Measurements from ENCODE around the gene SHE. TPM values are rescaled to one million over a fixed set of nuclear protein-coding genes. Genes with fewer than 3 reads are reported as not detected.

SHE gene
- total RNA-seq, 2 experiments from 2014 or later = not detected

DNA sequence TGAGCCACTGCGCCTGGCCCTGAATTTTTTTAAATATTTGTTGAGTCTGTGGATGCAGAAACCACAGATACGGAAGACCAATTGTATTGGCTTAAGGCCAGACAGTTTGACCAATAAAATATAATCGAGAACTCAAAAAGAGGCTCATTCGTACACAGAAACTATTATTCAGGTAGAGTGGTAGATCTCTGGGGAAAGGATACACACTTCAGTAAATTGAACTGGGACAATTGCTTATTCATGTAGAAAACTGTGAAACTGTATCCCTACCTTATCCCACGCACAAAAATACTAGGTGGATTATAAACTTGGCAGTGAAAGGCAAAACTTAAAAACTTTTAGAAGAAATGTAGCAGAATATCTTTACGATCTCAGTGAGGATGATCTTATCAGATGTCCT lies 25.0 kb upstream of the SHE start:
- Histone ChIP-seq H3K4me3 (ENCODE audit: low read depth, low read length, poor library complexity, severe bottlenecking) (no peak overlapping the region), H3K4me2 (ENCODE audit: low read length) (no peak overlapping the region), H3K4me1 (ENCODE audit: insufficient read depth, low read length, poor library complexity, severe bottlenecking) (no peaks in the 10 kb centered on the region), H3K9me2 (ENCODE audit: insufficient read depth, low read length) (no peaks in the 10 kb centered on the region), H2AFZ (ENCODE audit: low read length) (no peak overlapping the region), H3K9me3 (ENCODE audit: low read length) (no peaks in the 10 kb centered on the region), H3K36me3 (ENCODE audit: insufficient read depth, low read length) (no peaks in the 10 kb centered on the region), H4K20me1 (ENCODE audit: insufficient read depth, low read length) (no peaks in the 10 kb centered on the region), H3K79me2 (ENCODE audit: insufficient read depth, low read depth, low read length) (no peaks in the 10 kb centered on the region), H3K27ac (ENCODE audit: low read depth, low read length, poor library complexity, severe bottlenecking) (no peak overlapping the region)
- DNase-seq (ENCODE audit: low spot score) = no peak
- BruUV-seq (replicated peaks) = no TSS peak
- intact Hi-C loops (cut with micrococcal nuclease; ENCODE audit: unreplicated experiment) = no loop called here
- ChIA-PET CTCF (ENCODE audit: unreplicated experiment) (no interaction called here), POLR2A (no interaction called here)
- TF ChIP-seq, protein P1, sequence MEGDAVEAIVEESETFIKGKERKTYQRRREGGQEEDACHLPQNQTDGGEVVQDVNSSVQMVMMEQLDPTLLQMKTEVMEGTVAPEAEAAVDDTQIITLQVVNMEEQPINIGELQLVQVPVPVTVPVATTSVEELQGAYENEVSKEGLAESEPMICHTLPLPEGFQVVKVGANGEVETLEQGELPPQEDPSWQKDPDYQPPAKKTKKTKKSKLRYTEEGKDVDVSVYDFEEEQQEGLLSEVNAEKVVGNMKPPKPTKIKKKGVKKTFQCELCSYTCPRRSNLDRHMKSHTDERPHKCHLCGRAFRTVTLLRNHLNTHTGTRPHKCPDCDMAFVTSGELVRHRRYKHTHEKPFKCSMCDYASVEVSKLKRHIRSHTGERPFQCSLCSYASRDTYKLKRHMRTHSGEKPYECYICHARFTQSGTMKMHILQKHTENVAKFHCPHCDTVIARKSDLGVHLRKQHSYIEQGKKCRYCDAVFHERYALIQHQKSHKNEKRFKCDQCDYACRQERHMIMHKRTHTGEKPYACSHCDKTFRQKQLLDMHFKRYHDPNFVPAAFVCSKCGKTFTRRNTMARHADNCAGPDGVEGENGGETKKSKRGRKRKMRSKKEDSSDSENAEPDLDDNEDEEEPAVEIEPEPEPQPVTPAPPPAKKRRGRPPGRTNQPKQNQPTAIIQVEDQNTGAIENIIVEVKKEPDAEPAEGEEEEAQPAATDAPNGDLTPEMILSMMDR (conservative IDR thresholded peaks at IDR 0.05; ENCODE audit: low read length) = no peak
- no peak for TF ChIP-seq EZH2phosphoT487 (IDR thresholded peaks at IDR 0.05; ENCODE audit: borderline replicate concordance, low read depth, low read length)

DNA sequence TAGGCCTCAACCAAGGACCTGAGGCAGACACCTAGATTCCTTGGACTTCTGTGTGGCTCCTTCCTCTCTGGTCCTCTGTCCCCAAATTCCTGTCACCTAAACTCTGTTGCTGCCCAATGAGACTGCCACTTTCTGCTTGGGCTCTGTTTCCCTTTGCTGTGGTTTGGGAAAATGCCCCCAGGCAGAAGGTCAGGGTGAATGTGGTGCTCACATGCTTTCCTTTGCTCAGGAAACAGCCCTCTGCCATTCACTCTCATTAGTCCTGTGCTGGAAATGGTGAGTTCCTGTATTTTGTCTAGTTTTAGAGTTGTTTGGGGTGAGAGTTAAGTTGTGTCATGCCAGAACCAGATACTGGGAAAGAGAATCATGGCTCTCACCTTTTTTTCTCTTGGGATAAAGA lies 22.7 kb upstream of the SHE start:
- Histone ChIP-seq H3K79me2 (ENCODE audit: insufficient read depth, low read depth, low read length) (no peaks in the 10 kb centered on the region), H2AFZ (ENCODE audit: low read length) (no peak overlapping the region), H3K36me3 (ENCODE audit: insufficient read depth, low read length) (no peaks in the 10 kb centered on the region), H3K27ac (ENCODE audit: low read depth, low read length, poor library complexity, severe bottlenecking) (no peak overlapping the region), H3K4me3 (ENCODE audit: low read depth, low read length, poor library complexity, severe bottlenecking) (no peak overlapping the region), H3K4me2 (ENCODE audit: low read length) (no peak overlapping the region), H3K9me2 (ENCODE audit: insufficient read depth, low read length) (no peaks in the 10 kb centered on the region), H3K9me3 (ENCODE audit: low read length) (no peaks in the 10 kb centered on the region), H4K20me1 (ENCODE audit: insufficient read depth, low read length) (no peaks in the 10 kb centered on the region), H3K4me1 (ENCODE audit: insufficient read depth, low read length, poor library complexity, severe bottlenecking) (no peaks in the 10 kb centered on the region)
- intact Hi-C loops (cut with micrococcal nuclease; ENCODE audit: unreplicated experiment) = no loop called here
- POLR2A ChIA-PET = no interaction called here
- DNase-seq (ENCODE audit: low spot score) = no peak
- CTCF ChIA-PET (ENCODE audit: unreplicated experiment) = no interaction called here
- no peak for TF ChIP-seq EZH2phosphoT487 (IDR thresholded peaks at IDR 0.05; ENCODE audit: borderline replicate concordance, low read depth, low read length)
- TF ChIP-seq, protein P1 (conservative IDR thresholded peaks at IDR 0.05; ENCODE audit: low read length) = no peak
- no TSS peak for BruUV-seq (replicated peaks)

DNA sequence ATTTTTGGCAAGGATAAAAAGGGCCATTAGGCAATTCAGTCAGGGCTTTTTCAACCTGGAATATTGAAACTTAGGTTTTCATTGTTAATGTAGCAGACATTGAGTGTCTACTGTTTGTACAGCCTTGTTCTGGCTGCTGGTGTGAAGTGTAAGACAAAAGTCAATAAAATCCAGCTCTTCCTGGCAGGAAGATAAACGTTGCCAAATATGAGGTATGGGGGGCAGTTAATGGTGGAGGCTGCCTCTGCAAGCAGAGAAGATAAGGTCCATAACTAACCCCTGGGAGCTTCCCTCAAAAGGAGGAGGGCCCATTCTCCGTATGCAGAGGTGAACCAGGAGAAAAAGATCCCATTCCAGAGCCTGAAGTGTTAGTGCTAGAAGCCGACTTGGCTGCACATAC lies 19.5 kb upstream of the SHE start:
- POLR2A ChIA-PET = interaction anchor here (0.6 to 1.5 kb wide), 3 partner anchors 9 to 83 kb away, joined by 3 to 4 read pairs (median 3); no protein-coding TSS in a partner anchor

More for the DNA sequence above, 19.5 kb upstream of the SHE start:
- H3K36me3 ChIP-seq (ENCODE audit: insufficient read depth, low read length) = no peaks in the 10 kb centered on the region
- H3K79me2 ChIP-seq (ENCODE audit: insufficient read depth, low read depth, low read length) = no peaks in the 10 kb centered on the region
- H2AFZ ChIP-seq (ENCODE audit: low read length) = no peak overlapping the region
- no peak for TF ChIP-seq EZH2phosphoT487 (IDR thresholded peaks at IDR 0.05; ENCODE audit: borderline replicate concordance, low read depth, low read length)
- TF ChIP-seq, protein P1 (conservative IDR thresholded peaks at IDR 0.05; ENCODE audit: low read length) = no peak
- H3K9me3 ChIP-seq (ENCODE audit: low read length) = no peaks in the 10 kb centered on the region
- H3K4me3 ChIP-seq (ENCODE audit: low read depth, low read length, poor library complexity, severe bottlenecking) = no peak overlapping the region
- no peak overlapping the region for H3K27ac ChIP-seq (ENCODE audit: low read depth, low read length, poor library complexity, severe bottlenecking)
- H3K9me2 ChIP-seq (ENCODE audit: insufficient read depth, low read length) = no peaks in the 10 kb centered on the region
- no TSS peak for BruUV-seq (replicated peaks)
- H3K4me1 ChIP-seq (ENCODE audit: insufficient read depth, low read length, poor library complexity, severe bottlenecking) = no peaks in the 10 kb centered on the region
- CTCF ChIA-PET (ENCODE audit: unreplicated experiment) = interaction anchor here (0.6 kb wide), 1 partner anchor 38 kb away, joined by 3 read pairs; no protein-coding TSS in a partner anchor
- H4K20me1 ChIP-seq (ENCODE audit: insufficient read depth, low read length) = no peaks in the 10 kb centered on the region
- intact Hi-C loops (cut with micrococcal nuclease; ENCODE audit: unreplicated experiment) = no loop called here
- no peak for DNase-seq (ENCODE audit: low spot score)
- no peak overlapping the region for H3K4me2 ChIP-seq (ENCODE audit: low read length)

Data from OCI-LY7 (cell line).